ENCODE measurements around the gene CPNE4. TPM values are rescaled to one million over a fixed set of nuclear protein-coding genes. Genes with fewer than 3 reads are reported as not detected.

CPNE4 gene
- total and polyA plus RNA-seq, 7 experiments from 2014 or later = not detected

DNA sequence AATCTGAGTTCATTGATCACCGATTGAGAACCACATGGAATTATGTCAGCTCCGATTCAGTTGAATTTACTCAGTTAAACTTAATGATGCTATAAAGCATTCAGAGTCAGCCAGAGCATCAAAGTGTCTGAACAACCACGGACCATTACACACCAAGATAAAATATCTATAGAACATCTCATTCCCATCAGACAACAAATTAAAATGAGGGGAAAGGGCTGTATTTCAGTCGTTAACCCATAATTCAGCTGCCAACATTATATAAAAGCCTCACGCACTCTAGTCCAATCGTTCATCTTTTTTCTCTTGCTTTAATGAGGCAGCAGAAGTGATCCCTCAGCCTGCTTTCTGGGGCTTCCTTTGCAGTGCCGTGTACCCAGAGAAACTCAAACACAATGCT lies 11.9 kb downstream of the CPNE4 start:
- POLR2A ChIA-PET = no interaction called here
- Mint-ChIP-seq H3K27ac (no peak overlapping the region), H3K27me3 (peaks cover 7 to 33% (median 13%) of the 10 kb centered on the region in 5 donors)

DNA sequence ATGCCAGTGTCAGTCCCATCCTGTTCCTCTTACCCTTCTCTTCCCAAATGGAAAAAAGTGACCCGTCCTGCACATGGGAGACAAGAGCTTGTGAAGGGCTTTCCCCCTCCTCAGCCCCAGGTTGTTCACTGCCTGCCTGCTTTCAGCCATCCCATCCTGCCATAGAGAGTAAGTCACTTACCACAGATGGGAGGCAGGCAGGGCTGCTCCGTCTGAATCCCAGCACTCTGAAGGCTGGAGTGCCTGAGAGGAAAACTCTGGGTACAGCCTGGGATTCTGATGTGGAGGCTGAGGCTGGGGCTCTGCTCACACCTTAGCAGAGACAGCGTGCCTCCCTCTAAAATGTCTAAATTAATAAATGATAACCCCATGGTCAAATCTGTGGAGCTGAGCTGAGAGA lies 14.8 kb downstream of the CPNE4 start:
- H3K9me3 ChIP-seq (ENCODE audit: control insufficient read depth in 2 of 3, low read length in 3 of 3) = no peaks in the 10 kb centered on the region
- Mint-ChIP-seq H3K9me3 (peaks cover 0 to 1% (median 0%) of the 10 kb centered on the region in 11 donors), H3K27ac (no peak overlapping the region), H3K27me3 (peaks cover 5 to 48% (median 27%) of the 10 kb centered on the region in 5 donors), H3K36me3 (no peaks in the 10 kb centered on the region), H3K4me1 (no peaks in the 10 kb centered on the region), H3K4me3 (no peak overlapping the region)
- ATAC-seq (no peak), DNase-seq (no peak)
- intact Hi-C loops (cut with micrococcal nuclease) = no loop called here
- H3K27me3 ChIP-seq (ENCODE audit: control insufficient read depth in 2 of 2, insufficient read depth in 2 of 2, low read length in 2 of 2) = no peaks in the 10 kb centered on the region
- H3K4me3 ChIP-seq (ENCODE audit: low read length) = no peak overlapping the region
- no peaks in the 10 kb centered on the region for H3K36me3 ChIP-seq (ENCODE audit: control insufficient read depth in 2 of 3, insufficient read depth in 3 of 3, low read length in 3 of 3)
- ChIA-PET CTCF (no interaction called here), POLR2A (no interaction called here)
- H3K27ac ChIP-seq (ENCODE audit: low read depth, low read length) = no peak overlapping the region
- no peaks in the 10 kb centered on the region for H3K4me1 ChIP-seq (ENCODE audit: control insufficient read depth in 2 of 2, insufficient read depth in 2 of 2, low read length in 2 of 2)

More for the DNA sequence above, 11.9 kb downstream of the CPNE4 start:
- Mint-ChIP-seq H3K36me3 (no peaks in the 10 kb centered on the region), H3K4me1 (no peaks in the 10 kb centered on the region), H3K9me3 (no peaks in the 10 kb centered on the region), H3K4me3 (no peak overlapping the region)
- no peak overlapping the region for H3K4me3 ChIP-seq (ENCODE audit: low read length)
- no peaks in the 10 kb centered on the region for H3K27me3 ChIP-seq (ENCODE audit: control insufficient read depth in 2 of 2, insufficient read depth in 2 of 2, low read length in 2 of 2)
- ATAC-seq (no peak), DNase-seq (no peak)
- no peaks in the 10 kb centered on the region for H3K9me3 ChIP-seq (ENCODE audit: control insufficient read depth in 2 of 3, low read length in 3 of 3)
- H3K36me3 ChIP-seq (ENCODE audit: control insufficient read depth in 2 of 3, insufficient read depth in 3 of 3, low read length in 3 of 3) = no peaks in the 10 kb centered on the region
- intact Hi-C loops (cut with micrococcal nuclease) = no loop called here
- H3K4me1 ChIP-seq (ENCODE audit: control insufficient read depth in 2 of 2, insufficient read depth in 2 of 2, low read length in 2 of 2) = no peaks in the 10 kb centered on the region
- CTCF ChIA-PET = interaction anchor here (0.6 kb wide), 1 partner anchor 14 kb away, joined by 4 read pairs; no protein-coding TSS in a partner anchor
- H3K27ac ChIP-seq (ENCODE audit: low read depth, low read length) = no peak overlapping the region

DNA sequence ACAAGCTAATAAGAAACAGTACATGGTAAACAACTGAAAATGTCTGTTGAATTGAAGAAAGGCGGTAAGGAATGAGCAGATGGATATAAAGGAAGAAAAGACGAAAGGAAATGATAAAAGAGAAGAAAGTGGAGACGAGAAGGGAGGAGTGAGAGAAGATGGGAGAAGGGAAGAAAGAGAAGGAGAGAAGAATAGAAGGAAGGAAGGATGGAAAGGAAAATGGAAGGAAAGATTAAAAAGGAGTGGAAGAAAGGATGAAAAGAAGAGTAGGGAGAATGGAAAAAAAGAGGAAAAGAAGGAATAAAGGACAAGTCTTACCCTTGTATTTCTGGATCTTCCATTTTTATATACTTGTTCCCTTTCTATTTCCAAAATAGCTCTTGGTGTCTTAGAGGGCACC lies 17.7 kb downstream of the CPNE4 start:
- H3K9me3 Mint-ChIP-seq = peaks cover 0 to 1% (median 0%) of the 10 kb centered on the region in 11 donors
- H3K36me3 Mint-ChIP-seq = no peaks in the 10 kb centered on the region
- H3K4me3 ChIP-seq (ENCODE audit: low read length) = no peak overlapping the region
- H3K9me3 ChIP-seq (ENCODE audit: control insufficient read depth in 2 of 3, low read length in 3 of 3) = no peaks in the 10 kb centered on the region
- no peaks in the 10 kb centered on the region for H3K27me3 ChIP-seq (ENCODE audit: control insufficient read depth in 2 of 2, insufficient read depth in 2 of 2, low read length in 2 of 2)
- H3K4me1 ChIP-seq (ENCODE audit: control insufficient read depth in 2 of 2, insufficient read depth in 2 of 2, low read length in 2 of 2) = no peaks in the 10 kb centered on the region
- H3K36me3 ChIP-seq (ENCODE audit: control insufficient read depth in 2 of 3, insufficient read depth in 3 of 3, low read length in 3 of 3) = no peaks in the 10 kb centered on the region
- DNase-seq (no peak), ATAC-seq (no peak)
- intact Hi-C loops (cut with micrococcal nuclease) = no loop called here
- ChIA-PET POLR2A (no interaction called here), CTCF (no interaction called here)
- H3K27ac ChIP-seq (ENCODE audit: low read depth, low read length) = no peak overlapping the region
- no peak overlapping the region for H3K4me3 Mint-ChIP-seq
- H3K4me1 Mint-ChIP-seq = no peaks in the 10 kb centered on the region
- peaks cover 4 to 56% (median 29%) of the 10 kb centered on the region in 5 donors for H3K27me3 Mint-ChIP-seq
- H3K27ac Mint-ChIP-seq = no peak overlapping the region

DNA sequence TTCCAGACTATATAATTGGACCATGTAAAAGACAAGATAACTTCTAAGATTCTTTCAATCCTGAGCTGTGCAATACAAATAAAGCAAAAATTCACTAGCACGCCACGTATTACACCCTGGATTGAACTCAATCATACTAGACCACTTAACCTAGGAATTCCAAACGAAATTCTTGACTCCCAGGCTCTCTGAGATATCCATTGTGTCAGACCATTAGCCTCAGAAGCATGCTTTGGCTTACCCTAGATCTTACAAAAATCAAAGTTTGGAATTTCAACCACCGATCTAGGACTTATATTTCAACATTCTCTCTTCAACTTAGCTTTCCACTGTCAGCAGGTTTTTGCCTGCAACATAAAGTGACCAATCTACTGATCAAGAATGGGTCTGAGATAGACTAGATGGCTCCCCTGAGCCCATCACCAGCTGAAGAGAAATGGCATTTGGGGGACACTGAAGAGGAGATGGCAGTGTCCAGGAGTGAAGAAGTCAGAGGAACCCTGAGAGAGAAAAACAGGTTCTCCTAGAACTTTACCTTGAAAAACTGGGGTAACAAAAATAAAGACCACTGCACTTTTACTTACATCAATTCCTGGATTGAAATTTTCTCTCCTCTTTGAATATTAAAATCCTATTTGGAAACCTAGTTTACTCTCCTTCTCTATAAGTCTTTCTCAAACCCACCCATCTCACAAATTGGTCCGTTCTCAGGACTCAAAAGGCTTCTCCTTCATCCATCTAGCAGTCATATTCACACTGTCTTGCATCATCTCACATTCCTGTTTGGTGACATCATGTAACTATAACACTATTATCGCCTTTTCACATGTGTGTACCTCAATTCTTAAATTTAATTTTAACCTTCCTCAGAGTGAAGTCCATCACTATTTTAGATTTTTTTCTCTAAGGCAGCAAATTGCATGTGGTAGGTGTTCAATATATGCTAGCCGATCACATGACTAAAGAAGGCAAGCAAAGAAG lies 18.5 kb downstream of the CPNE4 start:
- POLR2A ChIA-PET = no interaction called here
- no peak overlapping the region for H3K4me3 Mint-ChIP-seq
- H3K27ac ChIP-seq (ENCODE audit: low read depth, low read length) = no peak overlapping the region
- peaks cover 0 to 1% (median 0%) of the 10 kb centered on the region in 11 donors for H3K9me3 Mint-ChIP-seq
- H3K27me3 ChIP-seq (ENCODE audit: control insufficient read depth in 2 of 2, insufficient read depth in 2 of 2, low read length in 2 of 2) = no peaks in the 10 kb centered on the region
- no peak for DNase-seq
- no peaks in the 10 kb centered on the region for H3K4me1 ChIP-seq (ENCODE audit: control insufficient read depth in 2 of 2, insufficient read depth in 2 of 2, low read length in 2 of 2)
- CTCF ChIA-PET = no interaction called here
- H3K4me1 Mint-ChIP-seq = no peaks in the 10 kb centered on the region
- intact Hi-C loops (cut with micrococcal nuclease) = no loop called here
- H3K36me3 Mint-ChIP-seq = no peaks in the 10 kb centered on the region
- no peaks in the 10 kb centered on the region for H3K36me3 ChIP-seq (ENCODE audit: control insufficient read depth in 2 of 3, insufficient read depth in 3 of 3, low read length in 3 of 3)
- H3K9me3 ChIP-seq (ENCODE audit: control insufficient read depth in 2 of 3, low read length in 3 of 3) = no peaks in the 10 kb centered on the region
- H3K27ac Mint-ChIP-seq = no peak overlapping the region
- H3K27me3 Mint-ChIP-seq = peaks cover 4 to 56% (median 29%) of the 10 kb centered on the region in 5 donors
- H3K4me3 ChIP-seq (ENCODE audit: low read length) = no peak overlapping the region
- ATAC-seq = no peak

DNA sequence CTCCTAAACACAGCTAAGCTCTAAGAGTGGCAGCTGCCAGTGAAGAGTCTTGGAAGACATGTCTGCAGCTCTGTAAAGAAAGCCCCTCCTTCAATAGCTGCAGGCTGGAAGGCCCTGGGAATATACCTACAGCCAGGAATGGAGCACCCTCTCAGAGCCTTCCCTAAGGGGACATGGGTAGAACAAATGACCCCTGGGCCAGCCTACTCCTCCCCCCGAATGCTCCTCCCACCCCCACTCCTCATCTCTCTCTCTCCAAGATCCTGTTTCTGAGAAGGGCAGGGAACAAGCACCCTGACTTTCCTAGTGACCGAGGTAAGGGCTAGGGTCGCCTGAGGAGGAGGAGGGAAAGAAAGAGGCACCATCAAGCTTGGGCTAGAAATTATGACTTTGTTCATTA lies 20.7 kb downstream of the CPNE4 start:
- Mint-ChIP-seq H3K27me3 (peaks cover 0 to 40% (median 27%) of the 10 kb centered on the region in 5 donors), H3K36me3 (no peaks in the 10 kb centered on the region), H3K27ac (no peak overlapping the region), H3K4me1 (no peaks in the 10 kb centered on the region), H3K4me3 (no peak overlapping the region), H3K9me3 (peaks cover 0 to 1% (median 0%) of the 10 kb centered on the region in 11 donors)
- Histone ChIP-seq H3K9me3 (ENCODE audit: control insufficient read depth in 2 of 3, low read length in 3 of 3) (no peaks in the 10 kb centered on the region), H3K36me3 (ENCODE audit: control insufficient read depth in 2 of 3, insufficient read depth in 3 of 3, low read length in 3 of 3) (no peaks in the 10 kb centered on the region), H3K27me3 (ENCODE audit: control insufficient read depth in 2 of 2, insufficient read depth in 2 of 2, low read length in 2 of 2) (no peaks in the 10 kb centered on the region), H3K4me3 (ENCODE audit: low read length) (no peak overlapping the region), H3K27ac (ENCODE audit: low read depth, low read length) (no peak overlapping the region), H3K4me1 (ENCODE audit: control insufficient read depth in 2 of 2, insufficient read depth in 2 of 2, low read length in 2 of 2) (no peaks in the 10 kb centered on the region)
- intact Hi-C loops (cut with micrococcal nuclease) = no loop called here
- ChIA-PET POLR2A (no interaction called here), CTCF (no interaction called here)
- no peak for DNase-seq
- ATAC-seq = no peak

DNA sequence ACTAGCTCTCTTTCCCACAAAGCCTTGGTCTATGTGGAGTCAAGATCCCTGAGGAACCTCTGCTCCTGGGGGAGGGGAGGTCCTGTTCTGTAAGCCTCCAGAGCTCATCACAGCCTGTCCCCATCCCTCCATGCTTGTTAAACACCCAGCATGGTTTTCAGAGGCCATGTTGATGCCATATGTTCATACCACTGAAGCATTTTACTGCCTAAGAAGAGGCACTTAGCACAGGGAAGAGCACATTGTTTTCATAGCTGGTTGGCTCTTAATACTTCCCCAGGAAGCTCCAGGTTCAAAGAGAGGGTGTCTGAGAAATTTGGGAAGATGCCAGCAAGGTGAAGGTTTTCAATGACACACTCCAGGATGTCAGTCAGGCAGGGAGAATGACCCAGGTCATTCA lies 25.6 kb downstream of the CPNE4 start:
- H3K4me1 ChIP-seq (ENCODE audit: control insufficient read depth in 2 of 2, insufficient read depth in 2 of 2, low read length in 2 of 2) = no peaks in the 10 kb centered on the region
- H3K36me3 ChIP-seq (ENCODE audit: control insufficient read depth in 2 of 3, insufficient read depth in 3 of 3, low read length in 3 of 3) = no peaks in the 10 kb centered on the region
- H3K4me3 ChIP-seq (ENCODE audit: low read length) = no peak overlapping the region
- ChIA-PET POLR2A (no interaction called here), CTCF (interaction anchor here (0.6 kb wide), 1 partner anchor 13 kb away, joined by 4 read pairs; no protein-coding TSS in a partner anchor)
- ATAC-seq (no peak), DNase-seq (no peak)
- Mint-ChIP-seq H3K4me1 (no peaks in the 10 kb centered on the region), H3K4me3 (no peak overlapping the region), H3K36me3 (no peaks in the 10 kb centered on the region), H3K27ac (no peak overlapping the region), H3K9me3 (no peaks in the 10 kb centered on the region), H3K27me3 (peaks cover 0 to 22% (median 10%) of the 10 kb centered on the region in 5 donors)
- intact Hi-C loops (cut with micrococcal nuclease) = no loop called here
- no peaks in the 10 kb centered on the region for H3K9me3 ChIP-seq (ENCODE audit: control insufficient read depth in 2 of 3, low read length in 3 of 3)
- no peak overlapping the region for H3K27ac ChIP-seq (ENCODE audit: low read depth, low read length)
- no peaks in the 10 kb centered on the region for H3K27me3 ChIP-seq (ENCODE audit: control insufficient read depth in 2 of 2, insufficient read depth in 2 of 2, low read length in 2 of 2)

DNA sequence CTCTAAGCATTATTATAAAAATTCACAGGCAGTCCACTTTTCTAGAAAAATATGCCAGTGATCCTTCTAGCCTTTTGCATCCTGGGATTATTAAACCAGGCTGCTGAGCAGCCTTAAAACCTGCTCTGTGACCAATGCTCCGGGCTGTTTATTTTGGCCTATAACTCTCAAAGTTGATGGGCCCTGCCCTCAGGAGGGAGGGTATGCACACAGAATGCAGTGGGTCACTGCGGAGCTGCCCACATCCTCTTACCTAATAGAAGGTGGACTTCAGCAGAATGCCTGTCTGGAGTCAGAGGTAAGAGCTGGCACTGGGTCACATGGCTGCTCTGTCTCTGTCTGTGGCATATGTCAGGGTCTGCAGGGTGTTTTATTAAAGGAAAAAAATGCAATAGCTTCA lies 26.0 kb downstream of the CPNE4 start:
- H3K36me3 Mint-ChIP-seq = no peaks in the 10 kb centered on the region

More for the DNA sequence above, 26.0 kb downstream of the CPNE4 start:
- POLR2A ChIA-PET = no interaction called here
- no peak for DNase-seq
- Histone ChIP-seq H3K4me3 (ENCODE audit: low read length) (no peak overlapping the region), H3K27ac (ENCODE audit: low read depth, low read length) (no peak overlapping the region), H3K36me3 (ENCODE audit: control insufficient read depth in 2 of 3, insufficient read depth in 3 of 3, low read length in 3 of 3) (no peaks in the 10 kb centered on the region), H3K4me1 (ENCODE audit: control insufficient read depth in 2 of 2, insufficient read depth in 2 of 2, low read length in 2 of 2) (no peaks in the 10 kb centered on the region), H3K9me3 (ENCODE audit: control insufficient read depth in 2 of 3, low read length in 3 of 3) (no peaks in the 10 kb centered on the region), H3K27me3 (ENCODE audit: control insufficient read depth in 2 of 2, insufficient read depth in 2 of 2, low read length in 2 of 2) (no peaks in the 10 kb centered on the region)
- CTCF ChIA-PET = interaction anchor here (0.6 kb wide), 1 partner anchor 14 kb away, joined by 4 read pairs; no protein-coding TSS in a partner anchor
- Mint-ChIP-seq H3K9me3 (no peaks in the 10 kb centered on the region), H3K4me3 (no peak overlapping the region), H3K27ac (no peak overlapping the region), H3K27me3 (peaks cover 0 to 24% (median 10%) of the 10 kb centered on the region in 5 donors), H3K4me1 (no peaks in the 10 kb centered on the region)
- intact Hi-C loops (cut with micrococcal nuclease) = no loop called here
- no peak for ATAC-seq
